GM11168 (cell line): ENCODE measurements around the gene TNFAIP1.

Experiments used
- in situ Hi-C: fragments of 300-500 bp; cut with MboI; formaldehyde crosslinking; loops from one replicate; pipeline ENCODE4 v1.12.0; 2022; ENCODE audit warnings: low sequenced_read_pairs; ENCODE audit not compliant: unreplicated experiment

TNFAIP1 gene

GRCh38 chr17:28394337-28395116 lies 59.0 kb downstream of the TNFAIP1 start:
- in situ Hi-C loops, result no loop called here

GRCh38 chr17:28395426-28395825 lies 59.9 kb downstream of the TNFAIP1 start:
- in situ Hi-C loops, result no loop called here

- in situ Hi-C loops, result no loop called here
These were observed 60.4 kb downstream of the TNFAIP1 start for GRCh38 chr17:28395968-28396367.
